HEK293T (cell line): ENCODE data around the gene CARD11.

Source experiments
- ARNT ChIP-seq: fragments of 450-650 bp; IDR thresholded peaks from 2 replicates; pipeline ENCODE4 v1.6.1; 2017; ENCODE audit warnings: mild to moderate bottlenecking
- BHLHE40 ChIP-seq: fragments of 450-650 bp; IDR thresholded peaks from 2 replicates; pipeline ENCODE4 v1.6.1; 2016; ENCODE audit warnings: mild to moderate bottlenecking, moderate library complexity, borderline replicate concordance
- CTBP1 ChIP-seq: fragments of 450-650 bp; IDR thresholded peaks from 2 replicates; pipeline ENCODE4 v1.6.1; 2016; ENCODE audit warnings: borderline replicate concordance
- ELF4 ChIP-seq: fragments of 450-650 bp; IDR thresholded peaks from 2 replicates; pipeline ENCODE4 v1.6.1; 2017; ENCODE audit warnings: antibody characterized with exemption
- FOXM1 ChIP-seq: fragments of 450-650 bp; IDR thresholded peaks from 2 replicates; pipeline ENCODE4 v1.6.1; 2017; ENCODE audit warnings: mild to moderate bottlenecking, borderline replicate concordance
- HDGF ChIP-seq: fragments of 450-650 bp; IDR thresholded peaks from 2 replicates; pipeline ENCODE4 v1.6.1; 2017; ENCODE audit warnings: antibody characterized with exemption, borderline replicate concordance
- L3MBTL2 ChIP-seq: fragments of 450-650 bp; conservative IDR thresholded peaks from 2 replicates; pipeline ENCODE4 v1.6.1; 2016; ENCODE audit warnings: mild to moderate bottlenecking
- LEF1 ChIP-seq: fragments of 450-650 bp; IDR thresholded peaks from 2 replicates; pipeline ENCODE4 v1.6.1; 2017; ENCODE audit warnings: mild to moderate bottlenecking, borderline replicate concordance
- SP1 ChIP-seq: fragments of 450-650 bp; IDR thresholded peaks from 2 replicates; pipeline ENCODE4 v1.6.1; 2017
- TARDBP ChIP-seq: fragments of 450-650 bp; IDR thresholded peaks from 2 replicates; pipeline ENCODE4 v1.6.1; 2016
- ZNF384 ChIP-seq: fragments of 450-650 bp; IDR thresholded peaks from 2 replicates; pipeline ENCODE4 v1.6.1; 2016

DNA sequence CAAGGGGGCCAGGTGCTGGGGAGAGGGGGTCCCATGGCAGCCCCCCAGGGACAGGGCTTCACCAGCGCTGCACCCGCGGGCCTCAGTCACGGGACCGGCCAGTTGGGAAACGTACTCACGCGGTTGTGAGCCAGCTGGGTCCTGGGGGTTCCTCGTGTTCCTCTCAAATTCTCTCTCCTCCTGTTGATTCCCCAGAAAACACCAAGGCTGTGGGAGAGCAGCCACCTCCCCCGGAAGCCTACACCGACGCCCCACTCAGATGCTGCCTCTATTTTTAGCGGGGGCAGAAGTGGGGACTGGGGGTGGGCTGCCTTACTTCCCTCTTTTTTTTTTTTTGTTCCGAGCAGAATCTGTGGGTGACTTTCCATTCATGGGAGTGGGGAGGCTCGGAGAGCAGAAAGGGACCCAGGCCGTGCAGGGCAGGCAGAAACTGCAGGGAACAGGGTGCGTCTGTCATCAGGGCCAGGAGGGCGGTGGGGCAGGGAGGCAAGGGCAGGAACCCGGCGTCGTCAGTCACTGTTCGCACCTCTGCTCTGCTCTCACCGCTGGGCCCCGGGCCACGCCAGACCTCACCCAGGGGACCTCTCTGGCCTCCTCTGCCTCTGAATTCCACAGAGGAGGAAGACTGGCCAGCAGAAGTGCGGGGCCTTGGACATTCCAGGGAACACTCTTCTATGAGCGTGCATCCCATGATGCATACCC lies 63.1 kb downstream of the CARD11 start:
- TF ChIP-seq ELF4 = no peak
- TF ChIP-seq TARDBP = no peak
- TF ChIP-seq SP1 = no peak
- TF ChIP-seq ARNT = no peak
- TF ChIP-seq ZNF384 = no peak
- TF ChIP-seq BHLHE40 = no peak
- no peak for TF ChIP-seq L3MBTL2
- no peak for TF ChIP-seq HDGF
- no peak for TF ChIP-seq LEF1
- TF ChIP-seq FOXM1 = no peak
- TF ChIP-seq CTBP1 = no peak
